ENCODE measurements around the gene MVP.

GRCh38 chr16:29862383-29862883, 42.2 kb downstream of the MVP start:
- TF ChIP-seq CTCF (IDR thresholded peaks at IDR 0.05; ENCODE audit: low read depth, low read length) (no peak; the same call in 1 of the 2 replicates), EZH2phosphoT487 (IDR thresholded peaks at IDR 0.05; ENCODE audit: low read depth) (no peak)
